GM19238 (cell line): ENCODE data around the gene ADAMTS6.

ENCODE experiments used
- DNase-seq: peaks from one replicate; pipeline ENCODE4 v3.0.0; 2011; ENCODE audit warnings: low spot score; ENCODE audit not compliant: insufficient read length

ADAMTS6 gene

DNA sequence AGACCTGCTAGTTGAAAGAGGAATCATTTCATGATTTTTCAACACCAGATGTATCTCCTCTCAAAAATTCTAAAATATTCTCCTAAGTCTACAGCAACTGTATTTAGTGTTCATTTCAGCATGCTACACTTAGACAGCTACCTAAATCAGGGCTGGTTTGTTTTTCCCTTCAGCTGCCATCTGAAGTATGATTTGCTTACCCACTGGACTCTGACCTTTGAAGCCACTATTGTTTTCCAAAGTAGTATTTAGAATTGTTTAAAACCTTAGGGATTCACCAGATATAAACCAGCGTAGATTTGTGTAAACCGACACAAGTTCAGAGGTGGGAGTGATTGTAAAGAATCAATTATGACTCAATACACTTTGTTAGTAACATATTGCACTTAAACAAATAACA is 193.1 kb downstream of the ADAMTS6 start:
- no peak for DNase-seq

DNA sequence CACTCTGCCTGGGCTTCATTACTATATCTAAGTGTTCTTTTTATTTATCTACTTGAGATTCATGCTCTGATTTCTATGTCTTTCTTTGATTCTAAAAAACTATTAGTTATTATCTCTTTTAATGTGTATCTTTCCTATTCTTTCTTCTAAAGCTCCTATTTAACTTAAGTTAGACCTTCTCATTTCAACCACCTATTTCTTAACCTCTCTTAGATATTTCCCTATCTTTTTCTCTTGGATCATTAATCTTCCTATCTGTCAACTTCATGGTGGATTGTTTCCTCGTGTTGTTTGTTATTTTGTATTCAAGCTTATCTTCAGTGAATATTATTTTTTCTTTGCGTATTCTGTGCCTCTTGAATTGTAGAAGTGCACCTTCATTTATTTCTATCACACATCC is 202.1 kb downstream of the ADAMTS6 start:
- DNase-seq: no peak

DNA sequence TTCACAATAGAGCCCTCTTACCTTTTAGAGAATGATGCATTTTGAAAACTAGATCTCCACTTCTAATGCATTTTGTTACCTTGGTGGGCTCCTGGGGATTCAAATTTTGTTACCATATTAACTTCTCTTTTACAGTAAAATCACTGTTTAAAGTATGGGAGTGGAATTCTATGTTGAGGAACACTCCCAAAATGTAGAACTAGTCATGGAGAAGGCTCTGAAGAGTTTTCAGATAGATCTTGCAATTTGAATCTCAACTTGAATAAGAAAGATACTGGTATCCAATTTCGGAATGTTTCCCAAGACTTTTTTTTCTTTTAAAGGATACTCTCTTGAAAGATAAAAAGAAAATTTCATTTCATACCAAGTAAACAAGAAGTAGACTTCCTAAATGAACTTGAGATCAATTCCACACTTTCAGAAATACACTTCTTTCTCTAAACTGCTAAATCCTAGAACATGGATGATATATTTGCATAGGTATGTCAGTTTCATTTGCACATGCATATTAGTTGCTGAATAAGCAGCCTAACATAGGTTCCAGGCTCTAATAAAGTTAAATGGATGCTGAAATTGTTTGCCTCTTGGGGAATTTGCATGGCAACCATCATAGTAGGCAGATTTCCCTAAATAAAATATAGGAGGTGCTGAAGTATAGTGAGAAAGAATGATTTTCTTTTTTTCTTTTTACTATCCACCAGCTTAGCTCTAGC is 205.4 kb downstream of the ADAMTS6 start:
- DNase-seq: no peak

DNA sequence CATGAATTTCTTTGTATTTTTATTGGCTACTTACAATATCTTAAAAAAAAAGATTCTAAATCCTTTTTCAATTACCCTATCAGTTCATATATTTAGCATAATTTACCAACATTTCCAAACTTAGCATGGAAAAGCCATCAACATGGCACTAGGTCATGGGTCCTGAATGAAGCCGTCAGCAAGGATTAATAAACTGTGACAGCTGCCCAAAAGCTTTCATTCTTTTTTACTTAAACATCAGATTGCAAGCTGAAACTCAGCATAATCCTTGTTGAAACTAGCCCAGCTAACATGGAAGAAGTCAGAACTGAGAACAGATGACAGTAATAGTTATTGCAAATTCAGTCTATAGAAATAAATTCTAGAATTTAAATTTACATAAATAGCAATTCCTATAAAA is 209.8 kb downstream of the ADAMTS6 start:
- no peak for DNase-seq

DNA sequence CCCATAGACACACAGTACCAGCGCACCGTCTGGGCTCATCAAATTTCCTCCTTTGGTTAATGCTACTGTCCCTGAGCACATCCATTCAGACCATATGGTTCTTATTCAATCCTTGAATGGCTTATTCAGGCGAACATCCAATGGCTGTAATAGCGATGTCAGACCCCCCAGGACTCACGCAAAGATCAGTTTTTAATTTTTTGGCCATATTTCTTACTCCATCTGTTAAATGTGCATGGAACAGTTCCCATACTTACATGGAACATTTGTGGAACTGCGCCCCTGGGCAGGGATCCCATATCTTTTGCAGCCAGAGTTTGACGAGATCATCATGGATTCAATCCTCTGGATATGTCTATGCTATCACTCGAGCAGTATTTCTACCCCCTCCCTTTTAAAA is 213.2 kb downstream of the ADAMTS6 start:
- no peak for DNase-seq

DNA sequence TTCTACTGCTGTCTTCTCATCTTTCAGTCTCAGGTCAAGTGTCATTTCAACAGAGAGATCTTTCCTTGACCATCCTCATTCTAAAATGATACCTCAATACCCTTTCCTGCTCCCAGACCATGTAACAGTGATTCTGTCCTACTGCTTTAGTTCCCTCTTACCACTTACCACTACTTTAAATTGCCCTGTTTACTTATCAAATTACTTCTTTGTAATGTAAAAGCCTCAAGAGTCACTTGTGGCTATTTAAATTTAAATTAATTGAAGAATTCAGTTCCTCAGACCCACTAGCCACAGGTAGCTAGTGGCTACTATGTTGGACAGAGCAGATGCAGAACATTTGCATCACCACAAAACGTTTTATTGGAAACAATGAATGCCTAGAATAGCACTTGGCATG is 217.3 kb downstream of the ADAMTS6 start:
- DNase-seq: no peak

- DNase-seq: no peak
Observed at GRCh38 chr5:65263321-65263720, 218.4 kb downstream of the ADAMTS6 start.

GRCh38 chr5:65262649-65263059 is 219.1 kb downstream of the ADAMTS6 start:
- no peak for DNase-seq

- DNase-seq: no peak
Observed at GRCh38 chr5:65262096-65262495, 219.6 kb downstream of the ADAMTS6 start.

DNA sequence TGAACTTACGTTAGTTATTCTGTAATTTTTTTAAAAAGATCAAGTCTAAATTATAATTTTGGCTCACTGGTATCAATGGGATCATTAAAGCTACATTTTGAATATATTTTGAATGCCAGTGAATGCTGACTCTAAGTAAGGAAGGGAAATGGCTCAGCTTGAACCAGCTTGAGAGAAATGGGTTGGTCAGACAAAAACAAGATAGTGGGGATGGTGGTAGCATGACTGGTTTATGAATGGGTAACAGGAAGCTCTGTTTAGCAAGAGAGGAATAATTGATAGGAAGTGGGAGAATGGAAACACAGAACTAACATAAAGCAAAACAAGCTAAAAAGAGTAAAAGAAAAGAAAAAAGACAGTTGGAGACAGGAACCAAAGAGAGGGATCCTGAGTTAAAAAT is 220.2 kb downstream of the ADAMTS6 start:
- no peak for DNase-seq

GRCh38 chr5:65255294-65255693 is 226.4 kb downstream of the ADAMTS6 start:
- DNase-seq: no peak

DNA sequence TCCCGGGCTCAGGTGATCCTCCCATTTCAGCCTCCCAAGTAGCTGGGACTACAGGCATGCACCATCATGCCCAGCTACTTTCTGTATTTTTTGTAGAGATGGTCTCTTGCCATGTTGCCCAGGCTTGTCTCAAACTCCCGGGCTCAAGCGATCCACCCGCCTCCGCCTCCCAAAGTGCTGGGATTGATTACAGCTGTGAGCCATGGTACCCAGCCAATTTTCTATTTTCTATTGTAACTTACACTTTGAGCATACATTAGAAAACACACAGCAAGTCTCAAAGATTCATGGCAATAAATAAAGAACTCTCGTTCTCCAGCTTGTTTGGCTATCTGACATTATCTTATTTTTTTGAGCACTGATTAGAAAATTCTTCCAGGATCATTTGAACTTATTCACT is 228.7 kb downstream of the ADAMTS6 start:
- no peak for DNase-seq

GRCh38 chr5:65248896-65249295 is 232.8 kb downstream of the ADAMTS6 start:
- no peak for DNase-seq

DNA sequence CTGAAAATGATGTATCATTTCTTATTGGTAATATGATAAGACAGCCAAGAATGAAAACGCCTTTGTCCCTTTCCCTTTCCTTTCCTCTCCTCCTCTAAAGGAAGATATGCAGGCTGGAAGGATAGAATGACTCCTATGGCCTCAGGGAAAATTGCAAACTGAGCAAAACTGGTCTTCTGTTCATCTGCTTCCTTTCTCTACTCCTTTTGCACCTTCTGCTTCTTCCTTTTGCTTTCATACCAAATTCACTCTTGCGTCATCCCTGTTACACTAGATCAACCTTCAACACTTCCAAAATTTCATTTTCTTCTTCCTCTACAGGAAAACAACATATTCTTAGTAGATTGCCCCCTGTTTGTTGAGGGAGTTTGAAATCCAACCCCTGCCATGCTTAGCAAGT is 234.1 kb downstream of the ADAMTS6 start:
- DNase-seq: no peak

DNA sequence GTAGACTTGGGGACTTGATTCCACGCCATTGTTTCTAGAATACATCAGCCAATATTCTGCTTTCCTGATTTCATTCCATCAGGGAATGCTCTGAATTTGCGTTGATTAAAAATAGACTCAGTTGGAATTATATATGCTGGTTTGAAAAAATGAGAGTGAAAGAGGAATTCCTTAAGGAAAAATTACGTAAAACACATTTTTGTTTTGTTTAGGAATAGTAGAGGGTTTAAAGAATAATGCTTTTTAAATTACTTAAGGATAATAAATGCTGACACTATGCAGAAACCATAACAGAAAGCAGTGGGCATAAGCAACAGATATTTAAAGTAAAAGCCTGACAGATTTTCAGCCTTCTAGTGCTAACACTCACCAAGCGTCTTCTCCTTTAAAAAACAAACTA is 235.0 kb downstream of the ADAMTS6 start:
- no peak for DNase-seq

DNA sequence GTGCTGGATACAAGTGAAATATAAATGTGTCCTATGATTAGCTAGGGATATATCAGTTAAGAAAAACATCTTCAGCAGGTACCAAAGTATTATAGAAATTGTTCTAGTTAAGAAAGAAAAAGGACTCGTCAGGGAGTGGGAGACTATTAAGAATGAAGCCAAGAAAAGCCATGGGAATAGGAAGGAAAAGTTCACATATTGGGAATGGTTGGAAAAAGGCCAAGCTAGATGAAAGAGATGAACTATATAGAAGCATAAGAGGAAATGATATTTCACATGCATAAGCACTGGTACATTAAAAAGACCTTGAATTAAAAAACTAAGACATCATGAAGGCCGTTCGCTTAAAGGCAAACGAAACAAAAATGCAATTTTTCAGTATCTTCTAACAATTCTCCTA is 237.7 kb downstream of the ADAMTS6 start:
- DNase-seq: no peak

- no peak for DNase-seq
Observed at GRCh38 chr5:65243161-65243560, 238.6 kb downstream of the ADAMTS6 start.

DNA sequence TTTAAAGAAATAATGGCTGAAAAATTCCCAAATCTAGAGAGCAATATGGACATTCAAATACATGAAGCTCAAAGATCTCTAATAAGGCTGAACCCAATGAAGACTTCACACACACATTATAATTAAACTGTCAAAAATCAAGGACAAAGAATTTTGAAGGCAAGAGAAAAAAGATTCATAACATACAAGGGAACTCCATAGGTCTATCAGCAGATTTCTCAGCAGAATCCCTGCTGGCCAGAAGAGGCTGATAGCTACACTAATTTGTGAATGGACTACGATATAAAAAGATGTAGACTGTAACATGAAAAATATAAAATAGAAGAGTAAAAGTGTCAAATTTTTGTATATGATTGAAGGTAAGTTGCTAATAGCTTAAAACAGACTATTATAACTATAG is 251.9 kb downstream of the ADAMTS6 start:
- no peak for DNase-seq

DNA sequence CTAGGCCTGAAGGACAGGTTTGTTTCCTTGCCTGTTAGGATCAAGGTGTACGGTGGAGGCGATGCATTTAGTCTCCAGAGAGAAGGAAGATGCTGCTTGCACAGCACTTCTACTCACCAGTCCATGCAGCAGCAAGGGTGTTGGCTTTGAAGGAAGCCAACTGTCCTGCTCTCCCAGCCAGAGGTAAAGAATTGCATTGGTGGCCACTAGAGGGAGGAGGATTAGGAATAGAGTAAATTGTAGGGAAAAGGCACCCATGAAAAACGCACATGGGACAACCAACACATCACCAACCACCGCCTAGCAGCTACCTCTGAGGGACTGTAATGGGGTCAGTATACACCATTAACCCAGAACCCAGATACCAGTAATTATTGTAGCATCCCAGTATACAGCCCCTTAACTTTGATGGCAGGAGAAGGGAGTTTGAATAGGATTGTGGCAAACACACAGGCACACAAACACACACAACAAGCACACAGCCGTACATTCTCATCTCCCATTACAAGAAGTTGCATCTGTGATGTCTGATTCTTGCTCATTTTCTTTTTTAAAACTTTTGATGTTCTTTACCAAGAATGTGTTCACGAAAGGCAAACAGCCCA is 267.7 kb downstream of the ADAMTS6 start:
- DNase-seq: no peak

- DNase-seq: no peak
Observed at GRCh38 chr5:65209341-65209740, 272.4 kb downstream of the ADAMTS6 start.

DNA sequence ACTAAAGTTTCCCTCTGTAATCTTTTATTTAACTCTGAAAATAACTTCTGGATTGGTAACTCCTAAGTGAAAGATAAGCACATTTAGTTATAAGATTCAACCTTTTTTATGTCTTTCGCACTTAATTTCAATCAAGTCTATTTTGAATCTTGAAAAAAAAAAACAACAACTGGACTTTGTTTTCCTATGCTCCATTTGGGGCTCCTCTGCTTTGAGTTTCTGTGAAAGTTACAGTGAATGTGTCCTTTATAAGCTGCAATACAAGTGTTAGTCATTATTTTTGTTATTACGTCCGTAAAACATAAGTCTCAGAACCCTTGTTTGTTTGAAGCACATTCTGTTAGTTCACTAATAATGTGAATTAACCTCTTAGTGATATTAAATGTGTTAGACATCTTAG is 276.8 kb downstream of the ADAMTS6 start:
- DNase-seq: no peak

GRCh38 chr5:65203746-65204145 is 278.0 kb downstream of the ADAMTS6 start:
- DNase-seq: no peak

- DNase-seq: no peak
Observed at GRCh38 chr5:65199993-65200675, 281.6 kb downstream of the ADAMTS6 start.
